CD14-positive monocyte (primary cell): ENCODE data around the gene CPNE2. TPM values are rescaled to one million over a fixed set of nuclear protein-coding genes. Genes with fewer than 3 reads are reported as not detected.

Experiments used
- DNase-seq, 3 donors: peaks; one replicate each; pipeline ENCODE4 v3.0.0-alpha.2; 2011 to 2022
- H2AFZ ChIP-seq: 2 replicates; pipeline ENCODE4 v1.6.0; 2012; ENCODE audit warnings: mild to moderate bottlenecking, low read depth, low read length, inconsistent platforms; ENCODE audit not compliant: insufficient read depth, poor library complexity, severe bottlenecking
- H3K27ac ChIP-seq, 2 donors: 1 replicate in 1 of 2; 2 replicates in 1 of 2; pipeline ENCODE4 v1.5.1; 2012 to 2013; ENCODE audit warnings: low read length in 2 of 2, control low read depth in 1 of 2, inconsistent platforms in 1 of 2, low read depth in 1 of 2, mild to moderate bottlenecking in 1 of 2
- H3K27me3 ChIP-seq, 2 donors: one replicate each; pipeline versions ENCODE4 v1.6.0 to v1.6.1; 2011 to 2013; ENCODE audit warnings: low read length in 2 of 2; ENCODE audit not compliant: control insufficient read depth in 2 of 2, insufficient read depth in 2 of 2
- H3K36me3 ChIP-seq, 2 donors: replicated peaks in 1 of 2; 1 replicate in 1 of 2; 2 replicates in 1 of 2; pipeline versions ENCODE4 v1.5.1 to v1.6.1; 2012 to 2013; ENCODE audit warnings: low read length in 2 of 2, control low read depth in 1 of 2, inconsistent platforms in 1 of 2, mild to moderate bottlenecking in 1 of 2; ENCODE audit not compliant: insufficient read depth in 2 of 2, control insufficient read depth in 1 of 2
- H3K4me1 ChIP-seq, 2 donors: 1 replicate in 1 of 2; 2 replicates in 1 of 2; pipeline versions ENCODE4 v1.5.1 to v1.6.1; 2012 to 2013; ENCODE audit warnings: low read length in 2 of 2, control low read depth in 1 of 2, inconsistent platforms in 1 of 2, mild to moderate bottlenecking in 1 of 2, moderate library complexity in 1 of 2; ENCODE audit not compliant: insufficient read depth in 2 of 2, control insufficient read depth in 1 of 2
- H3K4me2 ChIP-seq: replicated peaks from 2 replicates; pipeline ENCODE3; 2012; ENCODE audit warnings: low read length, moderate library complexity, mild to moderate bottlenecking; ENCODE audit not compliant: poor library complexity, severe bottlenecking; ENCODE audit errors: extremely low read depth
- H3K4me3 ChIP-seq, 3 experiments: fragments of 200-600 bp in 1 of 3; sonication (generic) in 1 of 3; replicated peaks in 1 of 3; 1 replicate in 2 of 3; 2 replicates in 1 of 3; pipeline ENCODE4 v1.5.1; 2011 to 2013; ENCODE audit warnings: low read length in 3 of 3, mild to moderate bottlenecking in 3 of 3, control low read depth in 2 of 3, low read depth in 2 of 3, inconsistent platforms in 1 of 3, moderate library complexity in 1 of 3
- H3K79me2 ChIP-seq: 2 replicates; pipeline ENCODE4 v1.6.0; 2012; ENCODE audit warnings: mild to moderate bottlenecking, control low read depth, inconsistent platforms, low read length, moderate library complexity; ENCODE audit not compliant: insufficient read depth
- H3K9ac ChIP-seq: 2 replicates; pipeline ENCODE4 v1.6.0; 2017; ENCODE audit warnings: low read length, mild to moderate bottlenecking; ENCODE audit not compliant: insufficient read depth, poor library complexity, severe bottlenecking
- H3K9me3 ChIP-seq, 2 donors: replicated peaks in 1 of 2; 1 replicate in 1 of 2; 2 replicates in 1 of 2; pipeline versions ENCODE4 v1.5.1 to v1.6.1; 2012 to 2013; ENCODE audit warnings: low read length in 2 of 2, control low read depth in 1 of 2; ENCODE audit not compliant: control insufficient read depth in 1 of 2, insufficient read depth in 1 of 2
- H4K20me1 ChIP-seq: 2 replicates; pipeline ENCODE4 v1.6.0; 2012; ENCODE audit warnings: mild to moderate bottlenecking, low read length, control low read depth, moderate library complexity; ENCODE audit not compliant: insufficient read depth
- H3K27ac Mint-ChIP-seq, 7 donors: one replicate each; pipeline ENCODE4 v1.8.0; 2020; ENCODE audit warnings: mild to moderate bottlenecking in 7 of 7, mixed read lengths in 7 of 7, moderate library complexity in 6 of 7, inconsistent platforms in 2 of 7
- H3K27me3 Mint-ChIP-seq, 3 donors: one replicate each; pipeline ENCODE4 v1.8.0; 2021 to 2022; ENCODE audit warnings: low read depth in 3 of 3, mild to moderate bottlenecking in 3 of 3, mixed read lengths in 3 of 3, moderate library complexity in 3 of 3, inconsistent platforms in 1 of 3
- H3K36me3 Mint-ChIP-seq, 2 donors: one replicate each; pipeline ENCODE4 v1.8.0; 2020; ENCODE audit warnings: mixed read lengths in 2 of 2, inconsistent platforms in 1 of 2, mild to moderate bottlenecking in 1 of 2
- H3K4me1 Mint-ChIP-seq: one replicate; pipeline ENCODE4 v1.8.0; 2020; ENCODE audit warnings: mild to moderate bottlenecking, mixed read lengths
- H3K4me3 Mint-ChIP-seq, 2 donors: one replicate each; pipeline ENCODE4 v1.8.0; 2020; ENCODE audit warnings: mild to moderate bottlenecking in 2 of 2, mixed read lengths in 2 of 2, moderate library complexity in 1 of 2
- H3K9me3 Mint-ChIP-seq, 7 donors: one replicate each; pipeline ENCODE4 v1.8.0; 2020 to 2022; ENCODE audit warnings: mixed read lengths in 7 of 7, mild to moderate bottlenecking in 6 of 7, moderate library complexity in 6 of 7, inconsistent platforms in 2 of 7
- CTCF ChIP-seq: fragments of 200-600 bp; IDR thresholded peaks from one replicate; pipeline ENCODE4 v1.8.0; 2022; ENCODE audit warnings: antibody characterized with exemption, mild to moderate bottlenecking
- WGBS: methylation state at CpG from one replicate; pipeline ENCODE4 v1.1.5; 2013; ENCODE audit warnings: missing lambda C conversion rate; ENCODE audit not compliant: insufficient coverage; 5-methylcytosine and 5-hydroxymethylcytosine counted together
- intact Hi-C, 2 donors: fragments of 100-400 bp; cut with micrococcal nuclease; formaldehyde crosslinking; loops; one replicate each; pipeline versions ENCODE4 v1.15.0 to v1.15.1; 2023
- polyA plus RNA-seq, 3 donors: library from polyadenylated mRNA; depleted of rRNA in 1 of 3; unstranded in 2 of 3; stranded (reverse) in 1 of 3; fragments of 300-500 nt in 2 of 3; fragments of >200 nt in 1 of 3; fragmentation: Illumina TruSeq in 2 of 3; gene quantifications; 1 replicate in 2 of 3; 2 replicates in 1 of 3; pipeline ENCODE4 v1.2.3, GENCODE V29; 2012 to 2021

The CPNE2 gene
- polyA plus RNA-seq, 3 donors, result 18.3 to 68.8 (median 23.9) TPM

GRCh38 chr16:57093666-57094564, 1.5 kb downstream of the CPNE2 start:
- Mint-ChIP-seq H3K27me3 (peaks cover 0 to 5% (median 0%) of the 10 kb centered on the region in 3 donors), H3K36me3 (peaks cover 14 to 29% of the 10 kb centered on the region in 2 donors), H3K9me3 (no peaks in the 10 kb centered on the region), H3K27ac (peak overlapping the region in 5 of 7 donors; percentile 66 to 88 (median 79)), H3K4me1 (peaks cover 61% of the 10 kb centered on the region), H3K4me3 (peak overlapping the region; percentile 76 to 86)
- peaks cover 0 to 5% of the 10 kb centered on the region in 2 donors for H3K36me3 ChIP-seq
- peak overlapping the region; percentile 82 for H3K4me2 ChIP-seq
- H3K4me1 ChIP-seq, result peaks cover 41 to 48% of the 10 kb centered on the region in 2 donors
- intact Hi-C loops, result loop anchor here in 1 of 2 donors (5.0 kb wide), 1 partner anchor 88 kb away; no protein-coding TSS in a partner anchor
- H3K27ac ChIP-seq, result peak overlapping the region in 1 of 2 donors; percentile 73
- H3K9me3 ChIP-seq, result no peaks in the 10 kb centered on the region
- peaks cover 41% of the 10 kb centered on the region for H4K20me1 ChIP-seq
- peaks cover 60% of the 10 kb centered on the region for H3K79me2 ChIP-seq
- H3K9ac ChIP-seq, result no peak overlapping the region
- H3K27me3 ChIP-seq, result no peaks in the 10 kb centered on the region
- peak overlapping the region; percentile 96 for H2AFZ ChIP-seq
- peak in 1 of 3 donors; percentile 26 for DNase-seq
- peak overlapping the region in 2 of 3 experiments; percentile 54 to 86 for H3K4me3 ChIP-seq
- 74% methylated on average over 12 of the region's 18 CpGs for WGBS
- TF ChIP-seq CTCF, result no peak

GRCh38 chr16:57094911-57095310, 2.5 kb downstream of the CPNE2 start:
- intact Hi-C loops, result loop anchor here in 1 of 2 donors (5.0 kb wide), 1 partner anchor 87 kb away; no protein-coding TSS in a partner anchor
- Histone ChIP-seq H3K4me1 (peaks cover 37 to 44% of the 10 kb centered on the region in 2 donors), H3K9ac (no peak overlapping the region), H3K27me3 (no peaks in the 10 kb centered on the region), H3K9me3 (no peaks in the 10 kb centered on the region), H3K4me3 (no peak overlapping the region), H3K27ac (no peak overlapping the region), H3K36me3 (peaks cover 0 to 5% of the 10 kb centered on the region in 2 donors), H2AFZ (no peak overlapping the region), H3K4me2 (no peak overlapping the region), H4K20me1 (peaks cover 49% of the 10 kb centered on the region), H3K79me2 (peaks cover 68% of the 10 kb centered on the region)
- Mint-ChIP-seq H3K4me3 (no peak overlapping the region), H3K27ac (no peak overlapping the region), H3K4me1 (peaks cover 63% of the 10 kb centered on the region), H3K36me3 (peaks cover 14 to 32% of the 10 kb centered on the region in 2 donors), H3K27me3 (peaks cover 0 to 3% (median 0%) of the 10 kb centered on the region in 3 donors), H3K9me3 (no peaks in the 10 kb centered on the region)
- no peak for TF ChIP-seq CTCF
- 92% methylated on average over 3 of the region's 5 CpGs for WGBS
- no peak for DNase-seq
